Muscle of leg (tissue), 11 donors: Measurements from ENCODE around the gene USP40. TPM values are rescaled to one million over a fixed set of nuclear protein-coding genes. Genes with fewer than 3 reads are reported as not detected.

Experiments used
- DNase-seq: peaks from one replicate; pipeline ENCODE4 v3.0.0; 2013
- H3K27ac ChIP-seq: one replicate; pipeline ENCODE4 v1.5.1; 2013; ENCODE audit warnings: mild to moderate bottlenecking, low read length, control low read depth
- H3K27me3 ChIP-seq: one replicate; pipeline ENCODE4 v1.6.1; 2013; ENCODE audit warnings: low read length; ENCODE audit not compliant: control insufficient read depth, insufficient read depth
- H3K36me3 ChIP-seq: one replicate; pipeline ENCODE4 v1.6.1; 2013; ENCODE audit warnings: low read length; ENCODE audit not compliant: control insufficient read depth, insufficient read depth
- H3K4me1 ChIP-seq: one replicate; pipeline ENCODE4 v1.6.1; 2013; ENCODE audit warnings: low read length; ENCODE audit not compliant: control insufficient read depth, insufficient read depth
- H3K4me3 ChIP-seq: one replicate; pipeline ENCODE4 v1.5.1; 2013; ENCODE audit warnings: low read length, control low read depth
- H3K9me3 ChIP-seq: replicated peaks from 2 replicates; pipeline ENCODE4 v1.6.1; 2013; ENCODE audit warnings: low read depth, low read length; ENCODE audit not compliant: control insufficient read depth
- whole genome bisulfite sequencing: methylation state at CpG from one replicate; pipeline ENCODE4 v1.1.5; 2013; ENCODE audit warnings: missing lambda C conversion rate; ENCODE audit not compliant: insufficient coverage; 5-methylcytosine and 5-hydroxymethylcytosine counted together
- polyA plus RNA-seq, 8 donors: library from polyadenylated mRNA; unstranded; fragments of 120-200 nt; gene quantifications; one replicate each; pipeline versions ENCODE4 v1.2.1 to v1.2.3, GENCODE V29; 2013; ENCODE audit warnings: inconsistent platforms in 1 of 8, low replicate concordance in 1 of 8; ENCODE audit not compliant: insufficient read length in 8 of 8, insufficient read depth in 1 of 8
- total RNA-seq: library from RNA; stranded (reverse); fragments of 120-200 nt; gene quantifications from one replicate; pipeline ENCODE4 v1.2.4, GENCODE V29; 2013

Gene USP40
- total and polyA plus RNA-seq, 9 donors = 18.0 to 30.2 (median 22.5) TPM

DNA sequence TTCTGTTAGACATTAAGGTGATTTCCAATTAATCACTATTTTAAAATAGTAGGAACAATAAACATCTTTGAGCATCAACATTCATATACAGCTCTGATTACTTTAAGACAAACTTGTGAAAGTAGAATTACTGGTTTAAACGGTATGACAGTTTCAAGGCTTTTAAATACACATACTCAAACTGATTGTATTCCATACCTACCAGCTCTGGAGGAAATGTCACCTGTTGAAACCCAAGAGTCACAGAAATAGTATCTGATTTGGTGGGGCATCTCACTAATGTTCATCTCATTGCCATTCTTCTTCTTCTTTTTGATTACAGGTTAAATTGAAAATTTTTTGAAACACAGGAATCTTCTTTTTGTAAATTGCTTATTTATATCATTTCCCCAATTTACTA is 36.2 kb downstream of the USP40 start:
- no peak overlapping the region for H3K4me3 ChIP-seq
- peaks cover 32% of the 10 kb centered on the region for H3K36me3 ChIP-seq
- H3K4me1 ChIP-seq = no peaks in the 10 kb centered on the region
- H3K27me3 ChIP-seq = no peaks in the 10 kb centered on the region
- no CpG with 5 or more reads among the region's 1 CpG for WGBS
- H3K27ac ChIP-seq = no peak overlapping the region
- no peak for DNase-seq
- H3K9me3 ChIP-seq = no peaks in the 10 kb centered on the region

DNA sequence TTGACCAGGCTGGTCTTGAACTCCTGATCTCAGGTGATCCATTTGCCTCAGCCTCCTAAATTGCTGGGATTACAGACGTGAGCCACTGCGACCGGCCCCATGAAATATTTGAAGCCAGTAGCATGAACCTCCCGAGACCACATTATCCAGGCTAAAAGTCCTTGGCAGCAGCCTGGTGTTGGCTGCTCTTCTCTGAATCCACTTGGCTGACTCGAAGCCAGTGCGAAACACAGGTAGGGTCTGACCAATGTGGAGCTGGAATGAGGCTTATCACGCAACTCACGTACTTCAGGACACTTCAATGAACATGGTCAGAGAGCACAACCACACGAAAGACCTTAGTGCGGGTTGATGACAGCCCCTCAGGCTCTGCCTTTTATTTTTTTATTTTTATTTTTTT is 38.4 kb downstream of the USP40 start:
- H3K4me3 ChIP-seq = no peak overlapping the region
- H3K27me3 ChIP-seq = no peaks in the 10 kb centered on the region
- peaks cover 38% of the 10 kb centered on the region for H3K36me3 ChIP-seq
- whole genome bisulfite sequencing = 80% methylated on average over 7 of the region's 10 CpGs
- H3K4me1 ChIP-seq = no peaks in the 10 kb centered on the region
- no peak overlapping the region for H3K27ac ChIP-seq
- no peaks in the 10 kb centered on the region for H3K9me3 ChIP-seq
- DNase-seq = no peak

DNA sequence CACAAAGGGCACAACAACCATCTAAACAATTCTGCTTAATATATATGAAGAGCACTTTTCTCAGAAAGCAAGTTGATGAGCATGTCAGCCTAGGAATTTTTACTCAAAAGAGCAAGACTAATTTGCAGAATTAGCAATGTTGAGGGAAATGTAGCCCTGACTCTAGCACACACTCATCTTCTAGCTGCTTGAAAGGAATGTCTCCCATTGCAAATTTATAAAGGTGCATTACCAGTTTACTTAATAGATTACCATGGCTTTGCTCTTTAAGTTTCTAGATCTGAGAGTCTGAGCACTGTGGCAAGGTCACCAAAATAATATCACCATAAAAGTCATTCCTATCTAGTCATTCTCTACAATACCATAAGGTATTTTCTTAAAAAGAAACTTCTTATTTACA is 40.8 kb downstream of the USP40 start:
- H3K4me1 ChIP-seq = no peaks in the 10 kb centered on the region
- no peaks in the 10 kb centered on the region for H3K9me3 ChIP-seq
- H3K36me3 ChIP-seq = peaks cover 46% of the 10 kb centered on the region
- no peak overlapping the region for H3K4me3 ChIP-seq
- no peaks in the 10 kb centered on the region for H3K27me3 ChIP-seq
- DNase-seq = no peak
- no peak overlapping the region for H3K27ac ChIP-seq

DNA sequence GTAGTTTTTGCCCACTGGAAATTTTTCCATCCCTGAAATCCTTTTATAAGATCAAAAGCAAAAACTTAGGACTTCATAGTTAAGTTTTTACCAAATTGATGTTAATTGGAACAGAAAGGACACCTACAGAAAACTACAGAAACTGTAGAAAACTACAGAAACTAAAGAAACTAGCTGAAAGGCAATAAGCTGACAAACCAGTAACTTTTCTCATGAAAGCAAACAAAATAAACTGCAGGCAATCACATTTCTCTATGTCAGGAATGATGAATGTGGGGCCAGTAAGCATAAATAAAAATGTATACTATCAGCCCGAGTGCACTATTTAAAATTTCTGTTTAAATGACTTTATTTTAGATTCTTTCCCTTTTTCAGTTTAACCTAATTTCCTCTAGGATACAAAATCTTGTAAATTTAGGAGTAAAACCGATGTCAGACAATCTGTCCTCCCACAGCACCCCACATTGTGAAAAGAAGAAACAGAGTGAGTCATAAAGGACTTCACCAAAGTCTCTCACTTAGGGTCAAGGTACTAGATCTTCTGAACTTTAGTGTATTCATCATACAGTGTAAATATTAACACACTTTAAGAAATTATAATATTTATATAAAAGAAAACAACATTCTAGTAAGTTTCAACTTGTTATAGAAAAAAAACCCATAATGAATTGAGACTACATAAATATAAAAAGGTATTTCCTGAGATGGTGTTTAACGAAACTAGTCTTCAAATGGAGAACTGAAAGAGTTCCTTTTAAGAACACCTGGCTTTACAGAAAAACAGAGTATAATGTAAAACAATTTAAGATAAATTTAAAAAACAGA is 46.6 kb downstream of the USP40 start:
- Histone ChIP-seq H3K27ac (no peak overlapping the region), H3K4me3 (no peak overlapping the region), H3K27me3 (no peaks in the 10 kb centered on the region), H3K36me3 (peaks cover 29% of the 10 kb centered on the region), H3K9me3 (no peaks in the 10 kb centered on the region), H3K4me1 (no peaks in the 10 kb centered on the region)
- no CpG with 5 or more reads among the region's 3 CpGs for WGBS
- DNase-seq = no peak

DNA sequence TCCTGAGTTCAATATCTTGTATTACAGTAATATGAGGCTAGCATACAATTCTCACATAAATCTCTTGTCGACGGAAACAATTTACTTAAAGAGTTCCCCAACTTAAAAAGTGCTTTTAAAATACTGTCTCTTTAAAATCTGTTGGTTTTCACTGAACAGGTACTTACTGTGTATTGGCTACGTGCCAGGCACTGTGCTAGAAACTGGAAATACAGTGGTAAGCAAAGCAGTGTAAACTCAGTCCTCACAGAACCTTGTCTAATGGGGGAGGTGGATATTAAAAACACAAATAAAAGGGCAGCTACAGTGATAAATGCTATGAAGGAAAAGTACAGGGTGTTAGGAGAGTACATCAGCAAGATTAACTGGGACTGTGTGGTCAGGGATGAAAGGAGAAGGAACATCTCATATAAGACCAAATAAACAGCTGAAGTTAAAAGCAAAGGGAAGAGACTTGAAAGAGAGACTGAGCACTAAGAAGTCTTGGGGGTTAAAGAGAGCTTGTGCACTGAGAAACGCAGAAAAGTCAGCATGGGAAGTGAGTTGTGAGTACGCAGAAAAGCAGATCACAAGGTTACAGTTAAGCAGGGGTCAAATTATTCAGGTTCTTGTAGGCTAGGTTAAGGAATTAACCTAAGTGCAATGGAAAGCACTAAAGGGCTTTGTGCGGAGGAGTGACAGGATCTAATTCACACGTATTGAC is 52.5 kb downstream of the USP40 start:
- Histone ChIP-seq H3K9me3 (no peaks in the 10 kb centered on the region), H3K36me3 (peaks cover 8% of the 10 kb centered on the region), H3K27me3 (no peaks in the 10 kb centered on the region), H3K4me1 (no peaks in the 10 kb centered on the region), H3K4me3 (no peak overlapping the region), H3K27ac (no peak overlapping the region)
- DNase-seq = no peak
- 60% methylated on average over 3 of the region's 7 CpGs for WGBS

DNA sequence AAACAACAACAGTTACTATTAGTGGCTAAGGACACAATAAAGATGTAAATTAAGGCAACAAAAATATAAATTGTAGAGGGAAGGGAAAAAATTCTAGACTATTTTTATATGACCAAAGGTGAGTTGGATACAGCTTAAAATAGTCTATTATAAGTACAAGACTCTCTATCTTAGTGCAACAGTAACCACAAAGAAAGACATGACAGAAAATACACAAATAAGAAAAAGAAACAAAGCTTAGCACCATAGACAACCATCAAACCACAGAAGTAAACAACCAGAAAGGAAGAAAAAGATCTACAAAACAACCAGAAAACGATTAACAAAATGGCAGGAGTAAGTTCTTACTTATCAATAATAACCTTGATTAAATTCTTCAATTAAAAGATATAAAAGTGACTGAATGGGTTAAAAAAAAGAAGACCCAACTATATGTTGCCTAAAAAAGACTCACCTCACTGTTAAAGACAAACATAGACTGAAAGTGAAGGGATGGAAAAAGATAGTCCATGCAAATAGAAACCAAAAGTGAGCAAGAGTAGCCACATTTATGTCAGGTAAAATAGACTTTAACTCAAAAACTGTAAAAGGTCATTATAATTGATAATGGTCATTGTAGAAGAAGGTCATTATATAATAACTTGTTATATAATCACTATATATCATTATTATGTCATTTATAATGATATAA is 62.5 kb downstream of the USP40 start:
- no peaks in the 10 kb centered on the region for H3K4me1 ChIP-seq
- H3K27ac ChIP-seq = no peak overlapping the region
- peaks cover 10% of the 10 kb centered on the region for H3K36me3 ChIP-seq
- peaks cover 16% of the 10 kb centered on the region for H3K9me3 ChIP-seq
- H3K4me3 ChIP-seq = no peak overlapping the region
- H3K27me3 ChIP-seq = no peaks in the 10 kb centered on the region
- whole genome bisulfite sequencing = no CpG with 5 or more reads among the region's 1 CpG
- DNase-seq = no peak

DNA sequence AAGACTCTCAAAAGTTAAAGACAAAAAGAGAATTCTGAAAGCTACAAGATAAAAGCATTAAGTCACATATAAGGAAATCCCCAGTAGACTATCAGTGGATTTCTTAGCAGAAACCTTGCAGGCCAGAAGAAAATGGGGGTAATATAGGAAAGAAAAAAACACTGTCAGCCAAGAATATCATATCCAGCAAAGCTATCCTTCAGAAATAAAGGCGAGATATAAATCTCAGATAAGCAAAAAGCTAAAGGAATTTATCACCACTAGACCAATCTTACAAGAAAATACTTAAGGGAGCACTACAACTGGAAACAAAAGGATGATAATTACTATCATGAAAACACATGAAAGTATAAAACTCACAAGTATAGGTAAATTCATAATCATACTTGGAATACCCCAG is 63.1 kb downstream of the USP40 start:
- Histone ChIP-seq H3K36me3 (peaks cover 14% of the 10 kb centered on the region), H3K4me1 (no peaks in the 10 kb centered on the region), H3K27ac (no peak overlapping the region), H3K27me3 (no peaks in the 10 kb centered on the region), H3K9me3 (peaks cover 16% of the 10 kb centered on the region), H3K4me3 (no peak overlapping the region)
- WGBS = no CpG with 5 or more reads among the region's 1 CpG
- no peak for DNase-seq

DNA sequence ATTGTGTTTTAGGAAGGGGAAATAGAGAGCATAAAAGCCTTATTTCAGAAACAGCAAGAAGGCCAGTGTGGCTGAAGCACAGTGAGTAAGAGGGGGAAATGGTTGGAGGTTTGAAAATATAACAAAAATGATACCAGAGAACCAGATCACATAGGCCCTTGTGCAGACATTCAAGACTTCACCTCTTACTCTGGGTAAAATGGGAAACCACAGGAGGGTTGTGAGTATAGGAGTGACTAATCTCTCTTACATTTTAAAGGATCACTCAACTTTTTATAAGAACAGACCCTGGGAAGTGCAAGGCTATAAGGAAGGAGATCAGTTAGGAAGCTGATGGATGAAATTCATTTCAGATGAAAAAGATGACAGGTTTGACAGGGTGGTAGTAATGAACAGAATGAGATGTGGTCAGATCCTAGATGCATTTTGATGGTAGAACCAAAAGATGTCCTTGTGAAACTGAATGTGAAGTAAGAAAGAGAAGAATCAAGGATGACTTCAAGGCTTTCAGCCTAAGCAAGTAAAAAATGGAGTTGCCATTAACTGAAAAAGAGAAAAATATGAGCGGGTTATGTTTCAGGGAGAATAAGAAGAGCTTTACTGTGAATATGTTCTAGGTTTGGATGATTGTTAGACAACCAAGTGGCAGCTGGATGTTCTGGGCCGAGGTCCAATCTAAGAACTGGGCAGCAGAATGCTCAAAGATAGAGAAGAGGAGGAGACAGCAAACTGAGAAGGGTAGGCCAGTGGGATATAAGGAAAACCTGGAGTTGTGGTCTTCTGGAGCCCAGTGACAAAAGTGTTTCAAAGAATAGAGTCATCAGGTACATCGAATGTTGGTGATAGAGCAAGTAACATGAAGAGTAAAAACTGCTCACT is 65.1 kb downstream of the USP40 start:
- DNase-seq = no peak
- Histone ChIP-seq H3K4me1 (no peaks in the 10 kb centered on the region), H3K27ac (no peak overlapping the region), H3K9me3 (peaks cover 16% of the 10 kb centered on the region), H3K36me3 (peaks cover 22% of the 10 kb centered on the region), H3K27me3 (no peaks in the 10 kb centered on the region), H3K4me3 (no peak overlapping the region)
- 98% methylated on average over 3 of the region's 3 CpGs for WGBS

DNA sequence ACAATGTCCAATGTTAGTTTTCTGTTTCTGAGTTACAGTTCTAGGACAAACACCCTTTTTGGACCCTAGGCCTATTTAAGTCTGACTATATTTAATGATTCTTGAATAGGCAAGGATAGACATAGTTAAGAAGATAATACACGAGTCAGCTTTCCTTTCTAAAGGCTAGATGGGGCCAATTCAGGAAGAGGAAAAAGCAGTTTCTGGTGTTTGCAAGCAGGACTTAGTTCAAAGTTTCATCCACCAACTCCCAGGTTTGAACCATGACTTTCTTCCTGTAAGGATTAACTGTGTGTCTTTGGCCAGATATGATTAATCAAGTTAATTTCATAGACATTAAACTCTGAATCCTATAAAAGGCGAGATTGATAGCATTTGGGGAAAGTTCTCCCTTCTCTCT is 66.7 kb downstream of the USP40 start:
- Histone ChIP-seq H3K27ac (no peak overlapping the region), H3K27me3 (no peaks in the 10 kb centered on the region), H3K9me3 (peaks cover 14% of the 10 kb centered on the region), H3K4me3 (no peak overlapping the region), H3K4me1 (no peaks in the 10 kb centered on the region), H3K36me3 (peaks cover 27% of the 10 kb centered on the region)
- DNase-seq = no peak
- no CpG with 5 or more reads among the region's 2 CpGs for WGBS
